GM18502 (cell line): ENCODE data around the gene SULT2B1.

Source experiments
- ATAC-seq: cut with Tn5 transposase; IDR thresholded peaks from one replicate; pipeline ENCODE4 v1.9.1; 2021; ENCODE audit warnings: mild to moderate bottlenecking; ENCODE audit not compliant: unreplicated experiment, poor library complexity

SULT2B1 gene

GRCh38 chr19:48644839-48645619 lies 93.1 kb downstream of the SULT2B1 start:
- ATAC-seq: no peak

GRCh38 chr19:48645620-48646000 lies 93.6 kb downstream of the SULT2B1 start:
- no peak for ATAC-seq

- ATAC-seq: peak; percentile 79
Measured at GRCh38 chr19:48646001-48646721, 94.2 kb downstream of the SULT2B1 start, which contains the start of gene CA11. TSS of gene CA11 (minus strand) at chr19:48646187. CDS start at chr19:48645632, 555 bp downstream.

- no peak for ATAC-seq
Measured at GRCh38 chr19:48646722-48647216, 94.8 kb downstream of the SULT2B1 start.

- ATAC-seq: no peak
Measured at GRCh38 chr19:48648134-48648533, 96.2 kb downstream of the SULT2B1 start.
